Measurements from ENCODE around the gene ATP23. TPM values are rescaled to one million over a fixed set of nuclear protein-coding genes. Genes with fewer than 3 reads are reported as not detected.
A peak's percentile ranks its signal among the peaks of the same experiment; 100 is the strongest.

ATP23 gene
- total RNA-seq, 1 experiment from 2014 or later: 15.3 TPM

- peak; percentile 60 for DNase-seq (ENCODE audit: low read depth)
Measured at GRCh38 chr12:57983146-57983857, 41.9 kb downstream of the ATP23 start.

- no peak for DNase-seq (ENCODE audit: low read depth)
Measured at GRCh38 chr12:57983858-57984505, 42.6 kb downstream of the ATP23 start.

GRCh38 chr12:57984629-57985151, 43.3 kb downstream of the ATP23 start:
- no peak for DNase-seq (ENCODE audit: low read depth)

- no peak for DNase-seq (ENCODE audit: low read depth)
Measured at GRCh38 chr12:57985685-57986084, 44.3 kb downstream of the ATP23 start.

GRCh38 chr12:57989838-57990237, 48.5 kb downstream of the ATP23 start:
- no peak for DNase-seq (ENCODE audit: low read depth)

- no peak for DNase-seq (ENCODE audit: low read depth)
Measured at GRCh38 chr12:57990241-57990883, 49.0 kb downstream of the ATP23 start.

- no peak for DNase-seq (ENCODE audit: low read depth)
Measured at GRCh38 chr12:57992001-57992400, 50.6 kb downstream of the ATP23 start.

- DNase-seq (ENCODE audit: low read depth): no peak
Measured at GRCh38 chr12:57993030-57993429, 51.7 kb downstream of the ATP23 start.

GRCh38 chr12:57993834-57994233, 52.5 kb downstream of the ATP23 start:
- no peak for DNase-seq (ENCODE audit: low read depth)

- no peak for DNase-seq (ENCODE audit: low read depth)
Measured at GRCh38 chr12:57996520-57996919, 55.2 kb downstream of the ATP23 start.

- DNase-seq (ENCODE audit: low read depth): no peak
Measured at GRCh38 chr12:57998251-57998650, 56.9 kb downstream of the ATP23 start.

- DNase-seq (ENCODE audit: low read depth): no peak
Measured at GRCh38 chr12:58000499-58000898, 59.1 kb downstream of the ATP23 start.

- no peak for DNase-seq (ENCODE audit: low read depth)
Measured at GRCh38 chr12:58007875-58008274, 66.5 kb downstream of the ATP23 start.

- no peak for DNase-seq (ENCODE audit: low read depth)
Measured at GRCh38 chr12:58008634-58009033, 67.3 kb downstream of the ATP23 start.

Other genes with a start within 250 kb of the ATP23 start
- gene OS9, start 247.4 kb upstream of the ATP23 start, total RNA-seq (2014; rRNA removed; shearing (Covaris generic)): 262 and 383 TPM in 2 replicates
- gene AGAP2, start 202.8 kb upstream of the ATP23 start, total RNA-seq (2014; rRNA removed; shearing (Covaris generic)): 0.03 and 0.29 TPM in 2 replicates
- gene TSPAN31, start 196.5 kb upstream of the ATP23 start, total RNA-seq (2014; rRNA removed; shearing (Covaris generic)): 7.9 and 13.5 TPM in 2 replicates
- gene CDK4, start 189.3 kb upstream of the ATP23 start, total RNA-seq (2014; rRNA removed; shearing (Covaris generic)): 317 and 359 TPM in 2 replicates
- 5.5 and 6.5 TPM in 2 replicates for gene MARCHF9, start 186.5 kb upstream of the ATP23 start, total RNA-seq (2014; rRNA removed; shearing (Covaris generic))
- gene CYP27B1, start 174.5 kb upstream of the ATP23 start, total RNA-seq (2014; rRNA removed; shearing (Covaris generic)): 2.2 and 2.6 TPM in 2 replicates
- 21.0 and 37.5 TPM in 2 replicates for gene METTL1, start 169.5 kb upstream of the ATP23 start, total RNA-seq (2014; rRNA removed; shearing (Covaris generic))
- gene EEF1AKMT3, start 169.0 kb upstream of the ATP23 start, total RNA-seq (2014; rRNA removed; shearing (Covaris generic)): 1.9 and 2.6 TPM in 2 replicates
- gene TSFM, start 158.8 kb upstream of the ATP23 start, total RNA-seq (2014; rRNA removed; shearing (Covaris generic)): 38.2 and 48.9 TPM in 2 replicates
- not detected in 2 replicates for gene AVIL, start 122.8 kb upstream of the ATP23 start, total RNA-seq (2014; rRNA removed; shearing (Covaris generic))
- gene CTDSP2, start 94.8 kb upstream of the ATP23 start, total RNA-seq (2014; rRNA removed; shearing (Covaris generic)): 26.3 and 28.2 TPM in 2 replicates